H4 (cell line): Measurements from ENCODE around the gene SYNJ2. TPM values are rescaled to one million over a fixed set of nuclear protein-coding genes. Genes with fewer than 3 reads are reported as not detected.
A peak's percentile ranks its signal among the peaks of the same experiment; 100 is the strongest.

Source experiments
- DNase-seq: peaks from one replicate; pipeline ENCODE4 v3.0.0-alpha.2; 2015; ENCODE audit warnings: low spot score
- total RNA-seq: library from RNA; depleted of rRNA; stranded (reverse); fragments of >200 nt; shearing (Covaris generic); gene quantifications from 2 replicates; pipeline ENCODE4 v1.2.3, GENCODE V29; 2014

Gene SYNJ2
- total RNA-seq, 1 experiment from 2014 or later: 20.6 TPM

GRCh38 chr6:158026054-158026900 lies 44.6 kb downstream of the SYNJ2 start:
- DNase-seq: peak; percentile 95

- DNase-seq: no peak
Observed at GRCh38 chr6:158026901-158027589, 45.4 kb downstream of the SYNJ2 start.

GRCh38 chr6:158027590-158028285 lies 46.1 kb downstream of the SYNJ2 start:
- no peak for DNase-seq

- no peak for DNase-seq
Observed at GRCh38 chr6:158028421-158028820, 46.8 kb downstream of the SYNJ2 start.

GRCh38 chr6:158028876-158029275 lies 47.2 kb downstream of the SYNJ2 start:
- no peak for DNase-seq

GRCh38 chr6:158029668-158030230 lies 48.1 kb downstream of the SYNJ2 start:
- no peak for DNase-seq

GRCh38 chr6:158030380-158031300 lies 49.0 kb downstream of the SYNJ2 start:
- DNase-seq: no peak

GRCh38 chr6:158031381-158032353 lies 50.0 kb downstream of the SYNJ2 start:
- peak; percentile 72 for DNase-seq

GRCh38 chr6:158032354-158032733 lies 50.7 kb downstream of the SYNJ2 start:
- no peak for DNase-seq

- no peak for DNase-seq
Observed at GRCh38 chr6:158033077-158033750, 51.6 kb downstream of the SYNJ2 start.

GRCh38 chr6:158033751-158034702 lies 52.4 kb downstream of the SYNJ2 start:
- DNase-seq: no peak

- DNase-seq: no peak
Observed at GRCh38 chr6:158036261-158036660, 54.6 kb downstream of the SYNJ2 start.

GRCh38 chr6:158037021-158037420 lies 55.4 kb downstream of the SYNJ2 start:
- no peak for DNase-seq

GRCh38 chr6:158037771-158038170 lies 56.1 kb downstream of the SYNJ2 start:
- no peak for DNase-seq

GRCh38 chr6:158038291-158039177 lies 56.9 kb downstream of the SYNJ2 start:
- DNase-seq: no peak

- DNase-seq: peak; percentile 37
Observed at GRCh38 chr6:158039178-158039557, 57.5 kb downstream of the SYNJ2 start.

- DNase-seq: peak; percentile 64
Observed at GRCh38 chr6:158039571-158040050, 57.9 kb downstream of the SYNJ2 start.
